ENCODE data around the gene SPOCK2.

DNA sequence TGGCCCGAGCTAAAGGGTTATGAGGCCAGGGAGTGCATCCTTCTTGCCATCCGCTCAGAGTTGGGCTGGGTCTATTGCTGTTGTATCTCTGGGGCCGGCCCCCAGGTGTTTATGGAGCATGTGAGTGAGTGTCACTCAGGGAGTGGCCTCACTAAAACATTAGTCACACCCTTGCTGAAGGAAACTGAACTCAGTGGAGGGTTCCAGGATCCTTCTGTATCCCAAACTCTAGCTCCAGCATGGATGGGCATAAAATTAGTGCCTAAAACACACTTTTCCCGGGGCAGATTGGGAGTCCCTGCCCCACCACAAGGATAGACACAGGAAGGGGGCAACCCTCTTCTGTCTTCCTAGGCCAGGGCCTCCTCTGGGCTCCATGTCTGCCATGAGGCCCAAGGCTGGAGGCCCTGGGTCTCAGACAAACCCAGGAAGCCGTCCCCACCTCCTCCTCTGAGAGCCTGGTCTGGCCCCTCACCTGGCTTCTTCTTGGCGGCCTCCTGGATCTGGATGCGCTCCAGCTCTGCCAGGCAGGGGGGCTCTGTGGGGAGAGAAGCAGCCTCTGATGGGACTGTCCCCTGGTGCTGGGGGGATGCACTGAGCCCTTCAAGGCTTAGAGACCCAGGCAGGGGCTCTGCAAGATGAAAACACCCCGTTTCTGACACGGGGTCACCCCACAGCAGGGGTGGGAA is 24.5 kb downstream of the SPOCK2 start:
- TF ChIP-seq CHD1 (IDR thresholded peaks at IDR 0.05; ENCODE audit: low read depth, low read length) (no peak), NRF1 (conservative IDR thresholded peaks at IDR 0.05; ENCODE audit: low read depth, low read length) (no peak), POLR2A (IDR thresholded peaks at IDR 0.05; ENCODE audit: low read depth, low read length) (no peak), HDAC2 (IDR thresholded peaks at IDR 0.05) (no peak), IRF4 (IDR thresholded peaks at IDR 0.05; ENCODE audit: low read depth, low read length) (no peak), CTCF (IDR thresholded peaks at IDR 0.05 in 2 of 3, conservative IDR thresholded peaks at IDR 0.05 in 1 of 3; ENCODE audit: control insufficient read depth in 2 of 3, extremely low read depth in 1 of 3, insufficient read depth in 1 of 3, low read depth in 3 of 3, low read length in 3 of 3) (no peak), EZH2 (IDR thresholded peaks at IDR 0.05; ENCODE audit: borderline replicate concordance, control insufficient read depth, low read depth, low read length) (no peak), MAX (IDR thresholded peaks at IDR 0.05; ENCODE audit: low read depth, low read length) (no peak), KLF5 (IDR thresholded peaks at IDR 0.05; ENCODE audit: partially characterized antibody) (no peak), HDGF (IDR thresholded peaks at IDR 0.05) (no peak), RB1 (IDR thresholded peaks at IDR 0.05; ENCODE audit: borderline replicate concordance) (no peak), MTA3 (IDR thresholded peaks at IDR 0.05; ENCODE audit: borderline replicate concordance, low read length) (no peak)

Measured in GM12878 (cell line).